HEK293 (cell line): ENCODE measurements around the gene DDX42.

Experiments used
- KLF10 ChIP-seq: fragments of 450-650 bp; IDR thresholded peaks from 2 replicates; pipeline ENCODE4 v1.5.1; 2018; ENCODE audit warnings: missing biosample characterization, mild to moderate bottlenecking, missing genetic modification characterization
- KLF9 ChIP-seq: fragments of 450-650 bp; formaldehyde crosslinking; IDR thresholded peaks from 2 replicates; pipeline ENCODE4 v1.5.1; 2016; ENCODE audit warnings: missing biosample characterization, missing genetic modification characterization, low read depth
- MYNN ChIP-seq: fragments of 450-650 bp; formaldehyde crosslinking; IDR thresholded peaks from 2 replicates; pipeline ENCODE4 v1.5.1; 2016; ENCODE audit warnings: missing biosample characterization, missing genetic modification characterization, borderline replicate concordance
- RBAK ChIP-seq: fragments of 450-650 bp; formaldehyde crosslinking; IDR thresholded peaks from 2 replicates; pipeline ENCODE4 v1.5.1; 2016; ENCODE audit warnings: missing biosample characterization, missing genetic modification characterization
- ZNF112 ChIP-seq: fragments of 450-650 bp; formaldehyde crosslinking; IDR thresholded peaks from 2 replicates; pipeline ENCODE4 v1.5.0; 2017; ENCODE audit warnings: missing biosample characterization, missing genetic modification characterization
- ZNF114 ChIP-seq: fragments of 450-650 bp; formaldehyde crosslinking; IDR thresholded peaks from 2 replicates; pipeline ENCODE4 v1.5.0; 2017; ENCODE audit warnings: missing biosample characterization, missing genetic modification characterization
- ZNF248 ChIP-seq: fragments of 450-650 bp; formaldehyde crosslinking; IDR thresholded peaks from 2 replicates; pipeline ENCODE4 v1.5.1; 2017; ENCODE audit warnings: missing biosample characterization, missing genetic modification characterization
- ZNF341 ChIP-seq: fragments of 450-650 bp; formaldehyde crosslinking; IDR thresholded peaks from 2 replicates; pipeline ENCODE4; 2016; ENCODE audit warnings: low read depth, missing biosample characterization, missing genetic modification characterization
- ZNF530 ChIP-seq: fragments of 450-650 bp; formaldehyde crosslinking; IDR thresholded peaks from 2 replicates; pipeline ENCODE4 v1.5.1; 2016; ENCODE audit warnings: low read depth, missing biosample characterization, missing genetic modification characterization
- ZNF585B ChIP-seq: fragments of 450-650 bp; formaldehyde crosslinking; IDR thresholded peaks from 2 replicates; pipeline ENCODE4 v1.5.1; 2016; ENCODE audit warnings: missing biosample characterization, missing genetic modification characterization
- ZNF621 ChIP-seq: fragments of 450-650 bp; formaldehyde crosslinking; IDR thresholded peaks from 2 replicates; pipeline ENCODE4 v1.5.1; 2017; ENCODE audit warnings: missing biosample characterization, missing genetic modification characterization
- ZNF629 ChIP-seq: fragments of 450-650 bp; formaldehyde crosslinking; IDR thresholded peaks from 2 replicates; pipeline ENCODE4 v1.5.1; 2017; ENCODE audit warnings: missing biosample characterization, missing genetic modification characterization
- ZNF776 ChIP-seq: fragments of 450-650 bp; formaldehyde crosslinking; IDR thresholded peaks from 2 replicates; pipeline ENCODE4 v1.5.0; 2017; ENCODE audit warnings: missing biosample characterization, missing genetic modification characterization, borderline replicate concordance
- TF ChIP-seq, protein P1 (sequence below): fragments of 450-650 bp; formaldehyde crosslinking; IDR thresholded peaks from 2 replicates; pipeline ENCODE4 v1.5.1; 2016; ENCODE audit warnings: missing biosample characterization, missing genetic modification characterization

DNA sequence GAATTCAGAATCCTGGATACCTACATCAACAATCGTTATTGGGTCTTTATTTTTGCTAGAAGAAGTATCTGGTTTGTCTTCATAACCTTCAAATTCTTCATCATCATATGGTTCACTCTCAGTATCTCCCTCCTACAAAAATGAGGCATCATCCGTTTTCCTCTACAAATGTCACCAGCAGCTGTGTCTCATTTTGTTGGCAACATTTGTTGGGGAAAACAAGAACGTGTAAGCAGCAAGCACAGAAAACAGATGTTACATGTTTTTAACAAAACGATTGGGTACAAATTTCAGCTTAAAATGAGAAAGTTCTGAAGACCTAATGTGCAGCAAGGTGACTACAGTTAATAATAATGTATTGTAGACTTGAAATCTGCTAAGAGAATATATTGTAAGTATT lies 9.3 kb upstream of the DDX42 start:
- TF ChIP-seq ZNF248 (tag by site-specific recombination) (no peak), ZNF530 (tag by site-specific recombination) (no peak), ZNF629 (tag by site-specific recombination) (no peak), ZNF114 (tag by site-specific recombination) (no peak), RBAK (no peak), ZNF585B (tag by site-specific recombination) (no peak), ZNF621 (no peak), KLF9 (tag by site-specific recombination) (no peak), ZNF112 (tag by site-specific recombination) (no peak), KLF10 (tag by site-specific recombination) (no peak), ZNF776 (tag by site-specific recombination) (no peak), ZNF341 (tag by site-specific recombination) (no peak), MYNN (tag by site-specific recombination) (no peak)
- TF ChIP-seq, protein P1, sequence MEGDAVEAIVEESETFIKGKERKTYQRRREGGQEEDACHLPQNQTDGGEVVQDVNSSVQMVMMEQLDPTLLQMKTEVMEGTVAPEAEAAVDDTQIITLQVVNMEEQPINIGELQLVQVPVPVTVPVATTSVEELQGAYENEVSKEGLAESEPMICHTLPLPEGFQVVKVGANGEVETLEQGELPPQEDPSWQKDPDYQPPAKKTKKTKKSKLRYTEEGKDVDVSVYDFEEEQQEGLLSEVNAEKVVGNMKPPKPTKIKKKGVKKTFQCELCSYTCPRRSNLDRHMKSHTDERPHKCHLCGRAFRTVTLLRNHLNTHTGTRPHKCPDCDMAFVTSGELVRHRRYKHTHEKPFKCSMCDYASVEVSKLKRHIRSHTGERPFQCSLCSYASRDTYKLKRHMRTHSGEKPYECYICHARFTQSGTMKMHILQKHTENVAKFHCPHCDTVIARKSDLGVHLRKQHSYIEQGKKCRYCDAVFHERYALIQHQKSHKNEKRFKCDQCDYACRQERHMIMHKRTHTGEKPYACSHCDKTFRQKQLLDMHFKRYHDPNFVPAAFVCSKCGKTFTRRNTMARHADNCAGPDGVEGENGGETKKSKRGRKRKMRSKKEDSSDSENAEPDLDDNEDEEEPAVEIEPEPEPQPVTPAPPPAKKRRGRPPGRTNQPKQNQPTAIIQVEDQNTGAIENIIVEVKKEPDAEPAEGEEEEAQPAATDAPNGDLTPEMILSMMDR (tag by site-specific recombination) = no peak
